Panc1 (cell line): ENCODE measurements around the gene CFHR5.

ENCODE experiments used
- POLR2AphosphoS5 ChIP-seq: IDR thresholded peaks from 2 replicates; pipeline ENCODE4 v1.6.1; 2012; ENCODE audit warnings: mild to moderate bottlenecking, low read depth, low read length, moderate library complexity
- REST ChIP-seq, 2 experiments: IDR thresholded peaks; 2 replicates each; pipeline ENCODE4 v1.6.1; 2011 to 2012; ENCODE audit warnings: low read depth in 2 of 2, control low read depth in 1 of 2, low read length in 1 of 2, mild to moderate bottlenecking in 1 of 2, moderate library complexity in 1 of 2; ENCODE audit not compliant: insufficient read depth in 1 of 2
- SIN3A ChIP-seq: IDR thresholded peaks from 2 replicates; pipeline ENCODE4 v1.6.1; 2012; ENCODE audit warnings: low read depth, mild to moderate bottlenecking, low read length, moderate library complexity, borderline replicate concordance; ENCODE audit not compliant: insufficient read depth
- TCF7L2 ChIP-seq: IDR thresholded peaks from 2 replicates; pipeline ENCODE4 v1.6.1; 2011; ENCODE audit warnings: mild to moderate bottlenecking, low read depth, low read length, inconsistent platforms
- TF ChIP-seq, protein P1 (sequence below): fragments of 450-650 bp; IDR thresholded peaks from 2 replicates; pipeline ENCODE4 v1.5.1; 2017; ENCODE audit warnings: mild to moderate bottlenecking

DNA sequence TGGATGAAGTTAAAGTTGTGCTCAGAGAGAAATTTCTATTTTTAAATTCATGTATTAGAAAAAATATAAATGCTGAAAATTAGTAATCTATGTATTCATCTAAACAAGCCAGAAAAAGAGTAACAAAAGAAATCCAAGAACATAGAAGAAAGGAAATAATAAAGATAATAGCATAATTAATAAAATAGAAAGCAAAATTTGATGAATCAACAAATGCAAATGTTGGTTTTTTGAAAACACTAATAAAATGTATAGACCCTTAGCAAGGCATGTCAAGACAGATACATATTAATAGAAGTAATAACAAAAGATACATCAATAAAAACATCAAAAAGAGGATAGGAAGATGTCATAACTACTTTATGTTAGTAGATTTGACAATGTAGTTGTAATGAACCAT, 71.7 kb downstream of the CFHR5 start:
- TF ChIP-seq POLR2AphosphoS5: no peak
- TF ChIP-seq, protein P1, sequence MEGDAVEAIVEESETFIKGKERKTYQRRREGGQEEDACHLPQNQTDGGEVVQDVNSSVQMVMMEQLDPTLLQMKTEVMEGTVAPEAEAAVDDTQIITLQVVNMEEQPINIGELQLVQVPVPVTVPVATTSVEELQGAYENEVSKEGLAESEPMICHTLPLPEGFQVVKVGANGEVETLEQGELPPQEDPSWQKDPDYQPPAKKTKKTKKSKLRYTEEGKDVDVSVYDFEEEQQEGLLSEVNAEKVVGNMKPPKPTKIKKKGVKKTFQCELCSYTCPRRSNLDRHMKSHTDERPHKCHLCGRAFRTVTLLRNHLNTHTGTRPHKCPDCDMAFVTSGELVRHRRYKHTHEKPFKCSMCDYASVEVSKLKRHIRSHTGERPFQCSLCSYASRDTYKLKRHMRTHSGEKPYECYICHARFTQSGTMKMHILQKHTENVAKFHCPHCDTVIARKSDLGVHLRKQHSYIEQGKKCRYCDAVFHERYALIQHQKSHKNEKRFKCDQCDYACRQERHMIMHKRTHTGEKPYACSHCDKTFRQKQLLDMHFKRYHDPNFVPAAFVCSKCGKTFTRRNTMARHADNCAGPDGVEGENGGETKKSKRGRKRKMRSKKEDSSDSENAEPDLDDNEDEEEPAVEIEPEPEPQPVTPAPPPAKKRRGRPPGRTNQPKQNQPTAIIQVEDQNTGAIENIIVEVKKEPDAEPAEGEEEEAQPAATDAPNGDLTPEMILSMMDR: no peak
- no peak for TF ChIP-seq REST (IDR thresholded peaks at IDR 0.05; ENCODE audit: insufficient read depth in 1 of 2, low read depth in 2 of 2, low read length in 1 of 2)
- no peak for TF ChIP-seq TCF7L2
- no peak for TF ChIP-seq SIN3A
